Naive B cell (primary cell): Measurements from ENCODE around the gene PRR5. TPM values are rescaled to one million over a fixed set of nuclear protein-coding genes. Genes with fewer than 3 reads are reported as not detected.

Source experiments
- ATAC-seq, 2 donors: fragments of 150-1000 bp; cut with Tn5 transposase; 2 replicates each; pipeline ENCODE4 v1.10.0; 2021; ENCODE audit warnings: low read depth in 2 of 2, mild to moderate bottlenecking in 2 of 2, moderate library complexity in 2 of 2
- DNase-seq: peaks from one replicate; pipeline ENCODE4 v3.0.0; 2022
- H3K27ac Mint-ChIP-seq, 6 donors: one replicate each; pipeline ENCODE4 v1.8.0; 2020 to 2022; ENCODE audit warnings: mild to moderate bottlenecking in 6 of 6, mixed read lengths in 6 of 6, moderate library complexity in 5 of 6, inconsistent platforms in 2 of 6
- H3K27me3 Mint-ChIP-seq, 3 donors: one replicate each; pipeline ENCODE4 v1.8.0; 2021 to 2022; ENCODE audit warnings: mixed read lengths in 3 of 3, mild to moderate bottlenecking in 1 of 3
- H3K36me3 Mint-ChIP-seq, 2 donors: one replicate each; pipeline ENCODE4 v1.8.0; 2020 to 2022; ENCODE audit warnings: mixed read lengths in 2 of 2, inconsistent platforms in 1 of 2, mild to moderate bottlenecking in 1 of 2
- H3K4me1 Mint-ChIP-seq, 3 donors: one replicate each; pipeline ENCODE4 v1.8.0; 2020 to 2022; ENCODE audit warnings: mixed read lengths in 3 of 3, inconsistent platforms in 1 of 3, mild to moderate bottlenecking in 1 of 3, moderate library complexity in 1 of 3
- H3K4me3 Mint-ChIP-seq, 8 donors: one replicate each; pipeline ENCODE4 v1.8.0; 2020 to 2022; ENCODE audit warnings: mild to moderate bottlenecking in 8 of 8, mixed read lengths in 8 of 8, moderate library complexity in 8 of 8, inconsistent platforms in 2 of 8
- H3K9me3 Mint-ChIP-seq, 7 donors: one replicate each; pipeline ENCODE4 v1.8.0; 2020 to 2022; ENCODE audit warnings: mixed read lengths in 7 of 7, mild to moderate bottlenecking in 5 of 7, inconsistent platforms in 2 of 7, moderate library complexity in 1 of 7
- polyA plus RNA-seq, 6 donors: library from polyadenylated mRNA; unstranded; fragments of 300-500 nt; fragmentation: Illumina TruSeq; gene quantifications; one replicate each; pipeline ENCODE4 v1.2.3, GENCODE V29; 2021; ENCODE audit warnings: low read depth in 6 of 6

Gene PRR5
- polyA plus RNA-seq, 6 donors from 2014 or later = 5.4 to 10.9 (median 7.6) TPM

DNA sequence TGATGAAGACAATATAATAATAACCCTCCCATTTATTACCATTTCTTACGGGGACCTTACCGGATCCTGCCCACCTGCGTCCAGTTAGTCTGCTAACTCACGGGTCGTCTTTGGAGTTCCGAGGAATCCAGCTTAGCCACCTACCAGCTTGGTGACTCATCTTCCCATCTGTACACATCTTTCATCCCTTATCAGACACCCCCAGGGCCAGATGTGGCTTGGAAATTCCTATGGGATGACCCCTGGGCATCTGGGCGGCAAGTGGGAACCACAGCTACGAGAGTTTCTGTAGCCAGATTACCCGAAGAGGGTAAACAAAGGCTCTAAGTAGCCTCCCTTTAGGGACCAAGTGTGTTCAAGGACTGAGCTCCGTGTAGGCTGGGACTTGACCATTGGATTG, 12.8 kb upstream of the PRR5 start:
- peaks cover 14 to 23% (median 14%) of the 10 kb centered on the region in 3 donors for H3K4me1 Mint-ChIP-seq
- DNase-seq = no peak

DNA sequence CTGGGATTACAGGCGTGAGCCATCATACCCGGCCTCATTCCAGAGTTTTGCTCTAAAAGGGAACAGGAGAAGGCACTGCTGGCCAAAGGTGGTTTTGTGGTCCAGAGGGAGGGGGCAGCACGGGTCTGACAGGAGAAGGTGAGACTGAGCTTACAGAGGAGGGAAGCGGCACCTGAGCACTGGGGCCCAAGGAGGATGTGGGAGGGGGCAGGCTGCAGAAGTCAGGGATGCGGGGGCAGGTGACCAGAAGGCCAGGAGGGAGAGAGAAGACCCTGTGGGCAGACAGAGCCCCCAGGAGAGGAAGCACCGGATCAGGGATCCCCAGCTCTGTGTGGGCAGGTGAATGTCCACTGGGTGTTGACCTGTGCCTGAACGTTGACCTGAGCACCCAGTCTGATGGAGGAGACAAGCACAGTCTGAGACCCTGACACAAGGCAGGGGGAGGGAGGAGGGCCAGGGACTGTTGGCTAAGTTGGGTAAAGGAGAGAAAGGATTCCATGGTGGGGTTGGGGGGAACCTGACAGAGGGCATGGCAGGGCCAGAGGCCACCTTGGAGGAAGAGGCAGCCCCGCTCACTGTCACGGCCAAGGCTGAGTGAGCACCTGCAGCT, 12.0 kb upstream of the PRR5 start:
- Mint-ChIP-seq H3K4me3 (no peak overlapping the region), H3K4me1 (peaks cover 8 to 15% (median 10%) of the 10 kb centered on the region in 3 donors), H3K27me3 (peaks cover 4 to 29% (median 12%) of the 10 kb centered on the region in 3 donors), H3K9me3 (peaks cover 0 to 2% (median 0%) of the 10 kb centered on the region in 7 donors), H3K27ac (no peak overlapping the region), H3K36me3 (no peaks in the 10 kb centered on the region)
- ATAC-seq (no peak), DNase-seq (no peak)

More for the DNA sequence above, 12.8 kb upstream of the PRR5 start:
- no peak overlapping the region for H3K4me3 Mint-ChIP-seq
- H3K27ac Mint-ChIP-seq = no peak overlapping the region
- no peak for ATAC-seq
- peaks cover 0 to 2% (median 0%) of the 10 kb centered on the region in 7 donors for H3K9me3 Mint-ChIP-seq
- no peaks in the 10 kb centered on the region for H3K36me3 Mint-ChIP-seq
- H3K27me3 Mint-ChIP-seq = peaks cover 8 to 35% (median 12%) of the 10 kb centered on the region in 3 donors

DNA sequence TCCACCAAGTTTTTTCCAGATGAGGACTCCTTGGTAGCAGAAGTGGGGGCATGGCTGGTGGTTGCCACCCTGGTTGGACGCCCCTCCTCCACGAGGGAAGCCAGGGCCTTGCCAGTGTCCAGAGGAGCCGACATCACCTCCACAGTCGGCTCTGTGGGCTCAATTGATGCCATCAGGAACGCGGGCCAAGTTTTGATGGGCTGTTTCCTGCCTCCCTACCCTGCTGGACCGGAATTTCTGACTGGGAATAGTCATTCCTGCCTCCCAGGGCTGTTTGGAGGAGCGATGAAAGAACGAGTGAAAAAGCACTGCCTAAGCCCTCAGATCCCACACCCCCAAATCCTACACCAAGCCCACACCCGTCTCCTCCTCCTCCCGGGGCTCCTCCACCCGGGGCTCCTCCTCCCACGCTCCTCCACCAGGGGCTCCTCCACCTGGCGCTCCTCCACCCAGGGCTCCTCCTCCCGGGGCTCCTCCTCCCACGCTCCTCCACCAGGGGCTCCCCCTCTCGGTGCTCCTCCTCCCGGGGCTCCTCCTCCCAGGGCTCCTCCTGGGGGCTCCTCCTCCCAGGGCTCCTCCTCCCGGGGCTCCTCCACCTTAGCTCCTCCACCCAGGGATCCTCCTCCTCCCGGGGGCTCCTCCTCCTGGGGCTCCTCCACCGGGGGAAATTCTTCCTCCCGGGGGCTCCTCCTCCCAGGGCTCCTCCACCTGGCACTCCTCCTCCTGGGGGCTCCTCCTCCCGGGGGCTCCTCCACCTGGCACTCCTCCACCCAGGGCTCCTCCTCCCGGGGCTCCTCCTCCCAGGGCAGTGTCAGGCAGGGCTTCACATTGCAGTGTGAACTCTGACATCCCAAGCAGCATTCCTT, 10.0 kb upstream of the PRR5 start:
- no peak for DNase-seq
- no peak overlapping the region for H3K4me3 Mint-ChIP-seq
- peaks cover 0 to under 1% (median 0%) of the 10 kb centered on the region in 3 donors for H3K4me1 Mint-ChIP-seq
- no peaks in the 10 kb centered on the region for H3K36me3 Mint-ChIP-seq
- no peak overlapping the region for H3K27ac Mint-ChIP-seq
- peaks cover 4 to 27% (median 12%) of the 10 kb centered on the region in 3 donors for H3K27me3 Mint-ChIP-seq
- no peak for ATAC-seq
- no peaks in the 10 kb centered on the region for H3K9me3 Mint-ChIP-seq

GRCh38 chr22:44692662-44693007, 9.4 kb upstream of the PRR5 start:
- no peak for ATAC-seq
- Mint-ChIP-seq H3K4me1 (no peaks in the 10 kb centered on the region), H3K4me3 (no peak overlapping the region), H3K27me3 (peaks cover 8 to 27% (median 12%) of the 10 kb centered on the region in 3 donors), H3K9me3 (no peaks in the 10 kb centered on the region), H3K36me3 (no peaks in the 10 kb centered on the region), H3K27ac (no peak overlapping the region)
- no peak for DNase-seq

DNA sequence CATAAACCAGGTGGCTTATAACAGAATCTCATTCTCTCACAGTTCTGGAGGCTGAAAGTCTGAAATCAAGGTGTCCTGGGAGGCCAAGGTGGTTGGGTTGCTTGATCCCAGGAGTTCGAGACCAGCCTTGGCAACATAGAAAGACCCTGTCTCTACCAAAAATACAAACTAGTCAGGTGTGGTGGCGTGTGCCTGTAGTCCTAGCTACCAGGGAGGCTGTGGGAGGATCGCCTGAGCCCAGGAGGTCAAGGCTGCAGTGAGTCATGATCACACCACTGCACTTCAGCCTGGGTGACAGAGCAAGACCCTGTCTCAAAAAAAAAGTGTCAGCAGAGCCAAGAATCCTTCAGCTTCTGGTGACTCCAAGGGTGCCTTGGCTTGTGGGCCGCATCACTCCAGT, 8.9 kb upstream of the PRR5 start:
- Mint-ChIP-seq H3K4me3 (no peak overlapping the region), H3K9me3 (no peaks in the 10 kb centered on the region), H3K27me3 (peaks cover 8 to 30% (median 12%) of the 10 kb centered on the region in 3 donors), H3K27ac (no peak overlapping the region), H3K4me1 (no peaks in the 10 kb centered on the region), H3K36me3 (no peaks in the 10 kb centered on the region)
- no peak for ATAC-seq
- DNase-seq = no peak

- Mint-ChIP-seq H3K27ac (no peak overlapping the region), H3K36me3 (no peaks in the 10 kb centered on the region), H3K4me3 (no peak overlapping the region), H3K4me1 (no peaks in the 10 kb centered on the region), H3K9me3 (no peaks in the 10 kb centered on the region), H3K27me3 (peaks cover 4 to 29% (median 12%) of the 10 kb centered on the region in 3 donors)
- no peak for ATAC-seq
- no peak for DNase-seq
Measured at GRCh38 chr22:44693756-44694155, 8.2 kb upstream of the PRR5 start.

GRCh38 chr22:44697423-44698141, 4.4 kb upstream of the PRR5 start:
- Mint-ChIP-seq H3K4me1 (peaks cover 0 to 6% (median 4%) of the 10 kb centered on the region in 3 donors), H3K27me3 (peaks cover 0 to 18% (median 4%) of the 10 kb centered on the region in 3 donors), H3K4me3 (peak overlapping the region in 1 of 8 donors; percentile 61), H3K36me3 (no peaks in the 10 kb centered on the region), H3K9me3 (no peaks in the 10 kb centered on the region), H3K27ac (peak overlapping the region in 1 of 6 donors; percentile 22)
- ATAC-seq (peak; percentile 30 to 36), DNase-seq (peak; percentile 82)

GRCh38 chr22:44698531-44699421, 3.2 kb upstream of the PRR5 start:
- DNase-seq (no peak), ATAC-seq (no peak)
- H3K4me3 Mint-ChIP-seq = peak overlapping the region in 1 of 8 donors; percentile 55
- H3K4me1 Mint-ChIP-seq = peaks cover 4 to 15% (median 9%) of the 10 kb centered on the region in 3 donors
- H3K36me3 Mint-ChIP-seq = no peaks in the 10 kb centered on the region
- no peaks in the 10 kb centered on the region for H3K9me3 Mint-ChIP-seq
- peak overlapping the region in 2 of 6 donors; percentile 68 to 83 for H3K27ac Mint-ChIP-seq
- H3K27me3 Mint-ChIP-seq = peaks cover 0 to 23% (median 4%) of the 10 kb centered on the region in 3 donors

DNA sequence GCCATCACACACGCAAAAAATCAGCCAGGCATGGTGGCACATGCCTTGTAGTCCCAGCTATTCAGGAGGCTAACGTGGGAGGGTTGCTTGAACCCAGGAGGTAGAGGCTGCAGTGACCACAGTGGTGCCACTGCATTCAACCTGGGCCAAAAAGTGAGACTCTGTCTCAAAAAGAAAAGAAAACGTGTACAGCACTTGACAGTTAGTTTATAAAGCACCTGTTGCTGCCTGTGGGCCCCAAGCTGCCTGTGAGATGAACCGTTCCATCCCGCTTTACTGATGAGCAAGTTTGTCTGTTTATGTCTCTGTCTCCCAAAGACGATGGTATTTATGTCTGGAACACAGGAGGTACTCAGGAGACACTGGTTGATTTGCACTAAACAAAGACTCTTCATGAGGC, 1.5 kb upstream of the PRR5 start:
- H3K4me1 Mint-ChIP-seq = peaks cover 4 to 16% (median 14%) of the 10 kb centered on the region in 3 donors
- peak overlapping the region in 4 of 8 donors; percentile 5 to 44 (median 18) for H3K4me3 Mint-ChIP-seq
- H3K36me3 Mint-ChIP-seq = no peaks in the 10 kb centered on the region
- H3K27me3 Mint-ChIP-seq = peaks cover 0 to 23% (median 4%) of the 10 kb centered on the region in 3 donors
- ATAC-seq = no peak
- DNase-seq = no peak
- H3K27ac Mint-ChIP-seq = peak overlapping the region in 1 of 6 donors; percentile 42
- H3K9me3 Mint-ChIP-seq = no peaks in the 10 kb centered on the region

- no peaks in the 10 kb centered on the region for H3K36me3 Mint-ChIP-seq
- no peaks in the 10 kb centered on the region for H3K9me3 Mint-ChIP-seq
- ATAC-seq = no peak
- no peak for DNase-seq
- peaks cover 0 to 22% (median 4%) of the 10 kb centered on the region in 3 donors for H3K27me3 Mint-ChIP-seq
- peaks cover 4 to 16% (median 14%) of the 10 kb centered on the region in 3 donors for H3K4me1 Mint-ChIP-seq
- H3K4me3 Mint-ChIP-seq = peak overlapping the region; percentile 72 to 84 (median 78)
- peak overlapping the region in 3 of 6 donors; percentile 35 to 83 (median 64) for H3K27ac Mint-ChIP-seq
Measured at GRCh38 chr22:44701187-44701790, 715 bp upstream of the PRR5 start.

DNA sequence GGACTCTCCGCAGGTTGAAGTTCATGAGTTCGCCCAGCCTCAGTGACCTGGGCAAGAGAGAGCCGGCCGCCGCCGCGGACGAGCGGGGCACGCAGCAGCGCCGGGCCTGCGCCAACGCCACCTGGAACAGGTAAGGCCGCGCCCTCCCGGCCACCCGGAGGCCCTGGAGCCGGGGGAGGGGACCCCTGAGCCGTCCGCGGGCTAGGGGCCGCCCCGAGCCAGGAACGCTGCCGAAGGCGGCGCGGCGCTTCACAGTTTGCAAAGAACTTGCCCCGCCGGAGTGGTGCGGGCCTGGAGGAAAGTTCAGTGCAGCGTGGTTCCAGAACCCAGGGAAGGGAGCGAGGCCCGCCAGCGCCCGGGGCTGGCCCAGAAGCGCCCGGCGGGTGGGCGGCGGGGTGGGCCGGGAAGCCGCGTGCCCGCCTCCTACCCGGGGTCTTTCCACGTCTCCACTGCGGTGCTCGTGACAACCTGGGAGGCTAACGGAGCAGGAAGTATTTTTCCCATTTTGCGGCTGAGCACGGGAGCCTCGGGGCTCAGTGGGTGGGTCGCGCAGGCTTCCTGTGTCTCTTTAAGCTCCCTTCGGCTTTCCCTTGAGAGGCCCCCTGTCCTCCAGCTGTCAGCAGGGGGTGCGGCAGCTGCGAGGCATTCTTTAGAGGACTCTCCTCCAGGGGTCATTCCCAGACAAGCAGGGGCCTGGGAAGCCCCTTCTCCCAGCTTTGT, 635 bp downstream of the PRR5 start:
- H3K27me3 Mint-ChIP-seq = peaks cover 0 to 19% (median 0%) of the 10 kb centered on the region in 3 donors
- H3K4me1 Mint-ChIP-seq = peaks cover 4 to 16% (median 14%) of the 10 kb centered on the region in 3 donors
- DNase-seq (no peak), ATAC-seq (peak; percentile 8 to 10)
- H3K27ac Mint-ChIP-seq = peak overlapping the region in 1 of 6 donors; percentile 41
- no peaks in the 10 kb centered on the region for H3K9me3 Mint-ChIP-seq
- H3K4me3 Mint-ChIP-seq = peak overlapping the region; percentile 71 to 86 (median 78)
- H3K36me3 Mint-ChIP-seq = no peaks in the 10 kb centered on the region
